ENCODE results near the gene PACSIN1. TPM values are rescaled to one million over a fixed set of nuclear protein-coding genes. Genes with fewer than 3 reads are reported as not detected.

PACSIN1 gene
- total RNA-seq, 1 experiment from 2014 or later = 7.0 TPM

DNA sequence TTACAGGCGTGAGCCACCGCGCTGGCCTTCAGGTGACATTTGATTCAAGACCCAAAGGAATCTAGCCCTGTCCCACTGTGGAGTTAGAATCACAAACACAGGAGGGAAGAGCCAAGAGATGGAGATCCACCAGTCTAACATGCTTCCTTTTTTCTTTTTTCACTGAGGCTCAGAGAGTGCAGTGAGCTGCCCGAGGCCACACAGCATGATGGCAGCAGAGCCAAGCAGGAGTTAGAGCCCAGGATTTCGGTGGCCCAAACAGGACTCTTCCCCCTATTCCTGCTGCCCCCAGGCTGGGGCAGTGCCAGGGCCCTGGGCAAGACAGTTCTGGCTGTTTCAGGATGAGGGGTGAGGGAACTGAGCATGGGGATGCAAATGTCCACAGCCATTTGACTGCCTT, 98.3 kb downstream of the PACSIN1 start:
- H3K14ac ChIP-seq (ENCODE audit: insufficient read depth, low read length) = no peak overlapping the region
- H2BK12ac ChIP-seq (ENCODE audit: insufficient read length, low read depth, low read length) = no peak overlapping the region
- no peak overlapping the region for H3K4ac ChIP-seq (ENCODE audit: low read depth, low read length)
- H3K9ac ChIP-seq (ENCODE audit: extremely low read depth, insufficient read length, low read length) = no peak overlapping the region
- H3K27me3 Mint-ChIP-seq (ENCODE audit: low read depth) = peaks cover 1% of the 10 kb centered on the region; the same call in 1 of the 2 replicates
- no peak overlapping the region for H3K18ac ChIP-seq (ENCODE audit: insufficient read length, low read depth, low read length)
- no peak overlapping the region for H3K23ac ChIP-seq (ENCODE audit: insufficient read length, low read depth, low read length)
- H3K56ac ChIP-seq (ENCODE audit: insufficient read length, low read depth, low read length) = no peak overlapping the region
- H3K79me2 ChIP-seq (ENCODE audit: insufficient read depth, low read length) = no peaks in the 10 kb centered on the region
- H4K91ac ChIP-seq (ENCODE audit: insufficient read length, low read depth, low read length) = no peak overlapping the region
- no peaks in the 10 kb centered on the region for H3K36me3 Mint-ChIP-seq (ENCODE audit: insufficient read depth in 1 of 3, low read depth in 3 of 3)
- H4K5ac ChIP-seq (ENCODE audit: insufficient read length, low read depth, low read length) = no peak overlapping the region
- TF ChIP-seq, protein P1, sequence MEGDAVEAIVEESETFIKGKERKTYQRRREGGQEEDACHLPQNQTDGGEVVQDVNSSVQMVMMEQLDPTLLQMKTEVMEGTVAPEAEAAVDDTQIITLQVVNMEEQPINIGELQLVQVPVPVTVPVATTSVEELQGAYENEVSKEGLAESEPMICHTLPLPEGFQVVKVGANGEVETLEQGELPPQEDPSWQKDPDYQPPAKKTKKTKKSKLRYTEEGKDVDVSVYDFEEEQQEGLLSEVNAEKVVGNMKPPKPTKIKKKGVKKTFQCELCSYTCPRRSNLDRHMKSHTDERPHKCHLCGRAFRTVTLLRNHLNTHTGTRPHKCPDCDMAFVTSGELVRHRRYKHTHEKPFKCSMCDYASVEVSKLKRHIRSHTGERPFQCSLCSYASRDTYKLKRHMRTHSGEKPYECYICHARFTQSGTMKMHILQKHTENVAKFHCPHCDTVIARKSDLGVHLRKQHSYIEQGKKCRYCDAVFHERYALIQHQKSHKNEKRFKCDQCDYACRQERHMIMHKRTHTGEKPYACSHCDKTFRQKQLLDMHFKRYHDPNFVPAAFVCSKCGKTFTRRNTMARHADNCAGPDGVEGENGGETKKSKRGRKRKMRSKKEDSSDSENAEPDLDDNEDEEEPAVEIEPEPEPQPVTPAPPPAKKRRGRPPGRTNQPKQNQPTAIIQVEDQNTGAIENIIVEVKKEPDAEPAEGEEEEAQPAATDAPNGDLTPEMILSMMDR (conservative IDR thresholded peaks at IDR 0.05) = no peak
- no peak overlapping the region for H3K27ac ChIP-seq (ENCODE audit: insufficient read length, low read depth, low read length)
- H3K4me2 ChIP-seq (ENCODE audit: insufficient read depth, insufficient read length, low read length) = no peak overlapping the region
- no peaks in the 10 kb centered on the region for H3K9me3 ChIP-seq (ENCODE audit: control insufficient read depth, low read depth, low read length)
- no peaks in the 10 kb centered on the region for H3K79me1 ChIP-seq (ENCODE audit: insufficient read depth, low read depth, low read length, poor library complexity, severe bottlenecking)
- no peak overlapping the region for H4K8ac ChIP-seq (replicated peaks; ENCODE audit: insufficient read length, low read depth, low read length)
- H3K27me3 ChIP-seq (ENCODE audit: insufficient read depth, low read length) = no peaks in the 10 kb centered on the region
- H3T11ph ChIP-seq (ENCODE audit: low read length) = no peak overlapping the region
- WGBS (ENCODE audit: extremely low coverage, insufficient read length, low lambda C conversion rate) = no CpG with 5 or more reads among the region's 5 CpGs
- no peaks in the 10 kb centered on the region; a peak in 2 of 5 replicates for H3K9me3 Mint-ChIP-seq
- H3K4me3 Mint-ChIP-seq = no peak overlapping the region
- H2BK120ac ChIP-seq (ENCODE audit: low read depth, low read length, poor library complexity, severe bottlenecking) = no peak overlapping the region
- no peak overlapping the region for H2AFZ ChIP-seq (ENCODE audit: low read length)
- H3K4me1 Mint-ChIP-seq = peaks cover 34 to 52% of the 10 kb centered on the region in 2 experiments
- no peak overlapping the region for H2BK20ac ChIP-seq (ENCODE audit: low read depth, low read length, poor library complexity, severe bottlenecking)
- DNase-seq = no peak
- H4K20me1 ChIP-seq (ENCODE audit: control insufficient read depth, insufficient read depth, insufficient read length) = no peaks in the 10 kb centered on the region
- H2BK5ac ChIP-seq (ENCODE audit: insufficient read length, low read length) = no peak overlapping the region
- no peak overlapping the region; a peak in 1 of 7 replicates for H3K27ac Mint-ChIP-seq
- no peak overlapping the region for H2AK5ac ChIP-seq (ENCODE audit: insufficient read length, low read length)
- no peaks in the 10 kb centered on the region for H3K23me2 ChIP-seq (ENCODE audit: insufficient read length, low read depth, low read length, poor library complexity, severe bottlenecking)
- H2BK15ac ChIP-seq (ENCODE audit: low read depth, low read length) = no peak overlapping the region
- no peaks in the 10 kb centered on the region; the same call in 1 of the 2 replicates for H3K4me1 ChIP-seq (ENCODE audit: insufficient read depth, low read length)
